Measurements from ENCODE around the gene CEBPE.
A peak's percentile ranks its signal among the peaks of the same experiment; 100 is the strongest.

CEBPE gene

GRCh38 chr14:23102801-23103200, 16.3 kb downstream of the CEBPE start:
- Histone ChIP-seq H3K27ac (ENCODE audit: low read depth, low read length) (no peak overlapping the region), H3K4me3 (ENCODE audit: low read depth, low read length) (no peak overlapping the region), H2AFZ (ENCODE audit: low read length, unreplicated experiment) (no peak overlapping the region), H3K79me2 (ENCODE audit: control insufficient read depth, insufficient read depth, low read length, unreplicated experiment) (peaks cover 18% of the 10 kb centered on the region), H3K27me3 (ENCODE audit: insufficient read depth, low read length) (no peaks in the 10 kb centered on the region), H3K36me3 (ENCODE audit: insufficient read depth, low read length) (peaks cover 15% of the 10 kb centered on the region), H3K4me1 (ENCODE audit: control insufficient read depth, insufficient read depth, low read length, unreplicated experiment) (peaks cover 1% of the 10 kb centered on the region)

DNA sequence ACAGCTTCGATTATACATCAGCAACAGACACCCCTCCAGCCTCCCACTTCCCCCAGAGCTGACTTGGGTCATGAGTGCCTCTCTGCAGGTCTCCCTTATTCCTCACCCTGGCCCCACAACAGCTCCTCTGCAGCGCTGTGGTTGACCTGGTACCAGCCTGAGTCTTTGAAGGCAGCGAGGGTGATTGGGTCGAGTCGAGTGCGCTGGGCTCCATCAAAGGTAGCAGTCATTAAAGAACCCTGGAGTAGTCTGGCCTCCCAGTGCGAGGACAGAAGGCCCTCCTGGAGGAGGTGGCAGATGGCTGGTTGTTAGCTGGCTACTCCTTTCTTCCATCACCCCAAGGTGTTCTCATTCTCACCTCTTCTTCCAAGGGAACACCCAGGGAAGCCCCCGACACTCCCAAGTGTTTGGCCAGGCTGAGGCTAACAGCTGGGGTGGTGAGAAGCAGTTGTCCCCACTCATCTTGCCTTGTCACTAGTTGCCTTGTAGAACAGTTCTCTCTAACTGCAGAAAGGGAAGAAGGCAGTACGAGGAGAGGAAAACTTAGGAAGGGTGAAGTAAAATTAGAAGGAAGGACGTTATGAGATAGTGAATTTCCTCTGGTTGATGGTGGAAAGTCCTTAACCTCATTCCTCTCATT, 16.9 kb downstream of the CEBPE start:
- no peaks in the 10 kb centered on the region for H3K27me3 ChIP-seq (ENCODE audit: insufficient read depth, low read length)
- peaks cover 25% of the 10 kb centered on the region for H3K79me2 ChIP-seq (ENCODE audit: control insufficient read depth, insufficient read depth, low read length, unreplicated experiment)
- H3K36me3 ChIP-seq (ENCODE audit: insufficient read depth, low read length), result peaks cover 20% of the 10 kb centered on the region
- no peak overlapping the region for H3K27ac ChIP-seq (ENCODE audit: low read depth, low read length)
- H3K4me3 ChIP-seq (ENCODE audit: low read depth, low read length), result no peak overlapping the region
- H3K4me1 ChIP-seq (ENCODE audit: control insufficient read depth, insufficient read depth, low read length, unreplicated experiment), result peaks cover 8% of the 10 kb centered on the region
- H2AFZ ChIP-seq (ENCODE audit: low read length, unreplicated experiment), result no peak overlapping the region

- Histone ChIP-seq H2AFZ (ENCODE audit: low read length, unreplicated experiment) (no peak overlapping the region), H3K27ac (ENCODE audit: low read depth, low read length) (no peak overlapping the region), H3K4me1 (ENCODE audit: control insufficient read depth, insufficient read depth, low read length, unreplicated experiment) (peaks cover 14% of the 10 kb centered on the region), H3K79me2 (ENCODE audit: control insufficient read depth, insufficient read depth, low read length, unreplicated experiment) (peaks cover 32% of the 10 kb centered on the region), H3K27me3 (ENCODE audit: insufficient read depth, low read length) (no peaks in the 10 kb centered on the region), H3K36me3 (ENCODE audit: insufficient read depth, low read length) (peaks cover 20% of the 10 kb centered on the region), H3K4me3 (ENCODE audit: low read depth, low read length) (no peak overlapping the region)
Observed at GRCh38 chr14:23101213-23101970, 17.7 kb downstream of the CEBPE start.

- H3K4me3 ChIP-seq (ENCODE audit: low read depth, low read length), result no peak overlapping the region
- H2AFZ ChIP-seq (ENCODE audit: low read length, unreplicated experiment), result no peak overlapping the region
- H3K36me3 ChIP-seq (ENCODE audit: insufficient read depth, low read length), result peaks cover 20% of the 10 kb centered on the region
- H3K79me2 ChIP-seq (ENCODE audit: control insufficient read depth, insufficient read depth, low read length, unreplicated experiment), result peaks cover 40% of the 10 kb centered on the region
- peaks cover 14% of the 10 kb centered on the region for H3K4me1 ChIP-seq (ENCODE audit: control insufficient read depth, insufficient read depth, low read length, unreplicated experiment)
- no peaks in the 10 kb centered on the region for H3K27me3 ChIP-seq (ENCODE audit: insufficient read depth, low read length)
- no peak overlapping the region for H3K27ac ChIP-seq (ENCODE audit: low read depth, low read length)
Observed at GRCh38 chr14:23099212-23099861, 19.7 kb downstream of the CEBPE start.

GRCh38 chr14:23097786-23098185, 21.3 kb downstream of the CEBPE start:
- peak overlapping the region; percentile 83 for H3K4me3 ChIP-seq (ENCODE audit: low read depth, low read length)
- H3K27me3 ChIP-seq (ENCODE audit: insufficient read depth, low read length), result no peaks in the 10 kb centered on the region
- H3K36me3 ChIP-seq (ENCODE audit: insufficient read depth, low read length), result peaks cover 26% of the 10 kb centered on the region
- H2AFZ ChIP-seq (ENCODE audit: low read length, unreplicated experiment), result no peak overlapping the region
- no peak overlapping the region for H3K27ac ChIP-seq (ENCODE audit: low read depth, low read length)
- peaks cover 56% of the 10 kb centered on the region for H3K79me2 ChIP-seq (ENCODE audit: control insufficient read depth, insufficient read depth, low read length, unreplicated experiment)
- peaks cover 24% of the 10 kb centered on the region for H3K4me1 ChIP-seq (ENCODE audit: control insufficient read depth, insufficient read depth, low read length, unreplicated experiment)

- H3K36me3 ChIP-seq (ENCODE audit: insufficient read depth, low read length), result peaks cover 33% of the 10 kb centered on the region
Observed at GRCh38 chr14:23095196-23096108, 23.6 kb downstream of the CEBPE start, which contains the start of gene C14orf119. Gene C14orf119, plus strand, starts transcription at chr14:23095505. Its CDS starts 2,154 bp downstream, at chr14:23097659.

GRCh38 chr14:23094666-23095195, 24.3 kb downstream of the CEBPE start, which contains the start of gene ACIN1:
Gene ACIN1, minus strand, starts transcription at chr14:23095136. Its CDS starts 24 bp downstream, at chr14:23095112.
- peaks cover 33% of the 10 kb centered on the region for H3K4me1 ChIP-seq (ENCODE audit: control insufficient read depth, insufficient read depth, low read length, unreplicated experiment)

More at GRCh38 chr14:23095196-23096108, 23.6 kb downstream of the CEBPE start, which contains the start of gene C14orf119:
- Histone ChIP-seq H2AFZ (ENCODE audit: low read length, unreplicated experiment) (peak within 1 kb of the TSS; percentile 83), H3K4me3 (ENCODE audit: low read depth, low read length) (peak within 1 kb of the TSS; percentile 83), H3K27me3 (ENCODE audit: insufficient read depth, low read length) (no peaks in the 10 kb centered on the region), H3K4me1 (ENCODE audit: control insufficient read depth, insufficient read depth, low read length, unreplicated experiment) (peaks cover 33% of the 10 kb centered on the region), H3K27ac (ENCODE audit: low read depth, low read length) (peak within 1 kb of the TSS; percentile 88), H3K79me2 (ENCODE audit: control insufficient read depth, insufficient read depth, low read length, unreplicated experiment) (peaks cover 73% of the 10 kb centered on the region)

DNA sequence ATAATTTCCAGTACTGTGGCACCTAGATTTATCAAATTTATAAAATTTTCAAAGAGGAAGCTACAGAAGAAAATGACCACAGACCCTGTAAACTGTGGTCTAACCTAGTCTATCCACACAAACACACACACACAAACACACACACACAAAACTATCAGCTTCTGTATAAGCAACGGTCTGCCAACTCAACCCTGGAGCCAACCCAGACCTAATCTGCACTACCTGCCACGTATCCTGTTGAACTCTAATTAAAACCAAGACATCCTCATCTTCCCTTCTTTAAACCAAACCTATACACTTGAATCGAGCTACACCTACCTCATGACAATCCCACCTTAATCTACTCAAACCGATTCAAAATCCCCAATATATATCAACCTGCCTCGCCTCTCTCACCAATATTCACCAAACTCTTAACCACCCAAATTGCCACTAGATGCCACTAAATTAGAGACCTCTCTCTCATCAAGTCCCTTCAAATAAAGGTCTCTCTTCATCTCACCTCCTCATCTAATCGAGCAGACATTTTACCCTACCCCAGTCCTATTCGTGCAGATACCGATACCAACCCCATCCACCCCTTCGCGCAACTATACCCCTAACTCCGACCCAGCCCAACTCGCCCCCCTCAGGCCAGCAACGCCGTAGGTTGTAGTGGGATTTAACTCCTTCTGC, 24.9 kb downstream of the CEBPE start:
- Histone ChIP-seq H3K36me3 (ENCODE audit: insufficient read depth, low read length) (peaks cover 44% of the 10 kb centered on the region), H3K4me1 (ENCODE audit: control insufficient read depth, insufficient read depth, low read length, unreplicated experiment) (peaks cover 33% of the 10 kb centered on the region), H3K79me2 (ENCODE audit: control insufficient read depth, insufficient read depth, low read length, unreplicated experiment) (peaks cover 76% of the 10 kb centered on the region), H3K27me3 (ENCODE audit: insufficient read depth, low read length) (no peaks in the 10 kb centered on the region), H2AFZ (ENCODE audit: low read length, unreplicated experiment) (peak overlapping the region; percentile 83), H3K27ac (ENCODE audit: low read depth, low read length) (peak overlapping the region; percentile 88), H3K4me3 (ENCODE audit: low read depth, low read length) (peak overlapping the region; percentile 83)

More at GRCh38 chr14:23094666-23095195, 24.3 kb downstream of the CEBPE start, which contains the start of gene ACIN1:
- Histone ChIP-seq H3K4me3 (ENCODE audit: low read depth, low read length) (peak within 1 kb of the TSS; percentile 83), H3K36me3 (ENCODE audit: insufficient read depth, low read length) (peaks cover 40% of the 10 kb centered on the region), H2AFZ (ENCODE audit: low read length, unreplicated experiment) (peak within 1 kb of the TSS; percentile 83), H3K27me3 (ENCODE audit: insufficient read depth, low read length) (no peaks in the 10 kb centered on the region), H3K79me2 (ENCODE audit: control insufficient read depth, insufficient read depth, low read length, unreplicated experiment) (peaks cover 80% of the 10 kb centered on the region), H3K27ac (ENCODE audit: low read depth, low read length) (peak within 1 kb of the TSS; percentile 88)

GRCh38 chr14:23093526-23093925, 25.5 kb downstream of the CEBPE start:
- no peak overlapping the region; the same call in 1 of the 2 replicates for H3K27ac ChIP-seq (ENCODE audit: low read depth, low read length)
- peak overlapping the region; percentile 83 for H3K4me3 ChIP-seq (ENCODE audit: low read depth, low read length)
- H3K27me3 ChIP-seq (ENCODE audit: insufficient read depth, low read length), result no peaks in the 10 kb centered on the region
- H3K36me3 ChIP-seq (ENCODE audit: insufficient read depth, low read length), result peaks cover 41% of the 10 kb centered on the region
- H3K79me2 ChIP-seq (ENCODE audit: control insufficient read depth, insufficient read depth, low read length, unreplicated experiment), result peaks cover 73% of the 10 kb centered on the region
- peaks cover 33% of the 10 kb centered on the region for H3K4me1 ChIP-seq (ENCODE audit: control insufficient read depth, insufficient read depth, low read length, unreplicated experiment)
- H2AFZ ChIP-seq (ENCODE audit: low read length, unreplicated experiment), result no peak overlapping the region

All from ACC112 (cell line).